ACHN (cell line): ENCODE results near the gene AGPAT2.
A peak's percentile ranks its signal among the peaks of the same experiment; 100 is the strongest.
"Not testable (repeated sequence)": the region's sequence is repeated elsewhere in the genome, so short reads cannot be mapped to it uniquely, and the experiment has no call there.

Experiments
- DNase-seq: peaks from one replicate; pipeline ENCODE4 v3.0.0-alpha.2; 2015
- in situ Hi-C: cut with HindIII; loops from 2 replicates; pipeline ENCODE4 v1.10.0; 2017; ENCODE audit warnings: low sequenced_read_pairs, low pct_ligation_motif_present, low pct_unique_long_range_greater_than_20kb

The AGPAT2 gene

DNA sequence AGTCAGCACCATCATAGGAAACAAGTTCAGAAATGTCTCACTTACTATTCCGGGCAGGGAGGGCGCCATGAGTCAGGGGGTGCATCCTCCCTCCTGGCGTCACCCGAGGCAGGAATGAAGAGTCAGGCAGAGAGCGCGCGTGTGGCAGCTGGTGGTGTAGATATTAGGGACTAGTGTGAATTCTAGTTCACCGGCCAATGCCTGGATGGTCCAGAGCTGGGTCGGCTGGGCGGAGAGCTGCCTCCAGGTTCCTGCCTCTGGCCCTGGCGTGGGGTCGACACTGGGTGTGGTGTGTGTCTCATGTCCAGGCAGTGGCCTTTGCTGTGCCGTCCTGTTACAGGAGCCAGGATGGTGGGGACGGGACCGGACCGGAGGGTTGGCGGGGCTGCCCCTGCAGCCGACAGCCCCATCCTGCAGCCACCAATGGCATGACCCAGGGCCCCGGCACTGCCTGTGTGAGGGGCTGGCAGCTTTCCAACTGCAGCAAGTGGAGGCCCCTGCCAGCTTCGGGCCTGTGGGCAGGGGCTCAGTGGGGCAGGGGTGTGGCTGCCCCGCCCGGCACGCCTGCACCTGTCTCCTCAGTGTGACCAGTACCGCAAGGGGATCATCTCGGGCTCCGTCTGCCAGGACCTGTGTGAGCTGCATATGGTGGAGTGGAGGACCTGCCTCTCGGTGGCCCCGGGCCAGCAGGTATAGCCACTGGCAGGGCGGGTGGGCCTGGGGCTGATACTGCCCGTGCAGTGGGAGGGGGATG is 34.3 kb upstream of the AGPAT2 start:
- no peak for DNase-seq
- in situ Hi-C loops, result no loop called here

DNA sequence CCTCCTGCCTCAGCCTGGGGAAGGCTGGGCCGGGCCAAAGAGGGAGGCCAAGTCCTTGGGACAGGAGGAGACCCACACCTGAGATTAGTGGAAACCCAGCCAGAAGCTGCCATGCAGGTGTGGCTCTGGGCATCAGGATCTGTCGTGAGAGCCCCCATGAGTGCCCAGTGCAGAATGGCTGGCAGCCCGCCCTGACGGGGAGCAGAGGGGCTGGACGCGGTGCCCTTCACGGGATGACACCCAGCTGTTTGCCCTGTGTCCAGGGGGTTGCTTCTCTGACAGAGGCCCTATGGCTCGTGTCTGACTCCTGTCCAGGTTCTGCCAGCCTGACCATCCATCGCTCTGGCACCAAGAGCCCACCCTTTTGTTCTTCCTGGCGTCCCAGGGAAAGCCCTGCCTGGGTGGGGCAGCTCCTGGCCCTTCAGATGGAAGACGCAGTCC is 33.7 kb upstream of the AGPAT2 start:
- no peak for DNase-seq
- in situ Hi-C loops, result no loop called here

DNA sequence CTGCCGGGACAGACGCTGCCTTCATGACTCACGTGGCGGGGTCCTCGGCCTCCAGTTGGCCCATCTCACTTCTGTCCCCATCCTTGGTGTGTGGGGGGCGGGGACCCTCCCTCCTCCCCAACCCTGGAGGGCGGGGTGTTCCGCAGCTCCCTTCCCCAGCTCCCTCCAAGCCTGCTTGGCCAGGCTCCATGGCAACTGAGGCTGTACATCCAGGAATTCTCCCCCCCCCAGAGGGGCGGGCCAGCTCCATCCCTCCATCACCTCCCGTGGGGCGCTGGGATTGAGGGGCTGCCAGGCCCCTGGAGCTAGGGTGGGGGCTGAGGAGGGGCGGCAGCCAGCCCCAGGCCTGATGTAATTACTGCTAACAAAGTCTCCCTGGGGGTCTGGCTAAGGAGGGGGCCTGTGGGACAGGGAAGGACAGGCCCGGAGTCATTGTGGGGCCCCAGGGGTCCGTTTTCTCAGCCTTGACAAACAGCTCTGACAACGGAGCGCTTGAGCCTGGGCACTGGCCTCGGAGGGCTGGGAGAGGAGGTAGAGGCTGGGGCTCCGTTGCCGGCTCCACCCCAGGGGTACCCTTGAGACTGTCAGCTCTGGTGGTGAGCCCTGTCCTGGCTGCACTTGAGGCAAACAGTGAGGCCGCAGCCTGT is 33.1 kb upstream of the AGPAT2 start:
- no peak for DNase-seq
- in situ Hi-C loops, result no loop called here

DNA sequence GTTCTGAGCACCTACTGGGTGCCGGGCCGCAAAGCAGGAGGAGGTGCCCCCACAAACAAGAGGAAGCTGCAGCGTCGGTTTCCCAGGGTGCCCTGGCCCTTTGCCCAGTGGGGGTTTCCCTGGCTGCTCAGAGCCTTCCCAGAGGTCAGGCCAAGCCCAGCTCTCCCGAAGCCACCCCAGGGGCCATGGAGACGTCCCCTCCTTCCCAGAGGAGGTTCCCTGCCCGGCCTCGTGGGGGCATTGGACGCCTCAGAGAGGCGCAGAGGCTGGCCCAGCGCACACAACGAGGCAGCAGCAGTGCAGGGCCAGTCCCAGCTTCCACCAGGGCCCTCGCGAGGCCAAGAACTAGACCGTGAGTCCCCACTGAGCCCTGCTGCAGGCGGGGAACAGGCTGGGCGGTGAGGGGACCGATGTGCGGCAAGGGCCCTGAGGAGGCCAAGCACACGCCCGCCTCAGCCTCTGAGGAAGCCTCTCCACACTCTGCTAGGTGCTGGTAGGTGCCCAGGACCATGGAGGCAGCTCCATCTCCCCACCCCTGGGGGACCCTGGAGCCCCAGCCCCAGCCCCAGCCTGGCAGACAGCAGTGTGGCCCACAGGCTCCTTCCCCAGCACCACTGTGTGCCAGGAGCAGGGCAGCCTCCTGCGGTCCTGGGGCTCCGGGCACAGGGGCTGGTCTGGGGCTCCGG is 32.1 kb upstream of the AGPAT2 start:
- in situ Hi-C loops, result no loop called here
- DNase-seq, result no peak

DNA sequence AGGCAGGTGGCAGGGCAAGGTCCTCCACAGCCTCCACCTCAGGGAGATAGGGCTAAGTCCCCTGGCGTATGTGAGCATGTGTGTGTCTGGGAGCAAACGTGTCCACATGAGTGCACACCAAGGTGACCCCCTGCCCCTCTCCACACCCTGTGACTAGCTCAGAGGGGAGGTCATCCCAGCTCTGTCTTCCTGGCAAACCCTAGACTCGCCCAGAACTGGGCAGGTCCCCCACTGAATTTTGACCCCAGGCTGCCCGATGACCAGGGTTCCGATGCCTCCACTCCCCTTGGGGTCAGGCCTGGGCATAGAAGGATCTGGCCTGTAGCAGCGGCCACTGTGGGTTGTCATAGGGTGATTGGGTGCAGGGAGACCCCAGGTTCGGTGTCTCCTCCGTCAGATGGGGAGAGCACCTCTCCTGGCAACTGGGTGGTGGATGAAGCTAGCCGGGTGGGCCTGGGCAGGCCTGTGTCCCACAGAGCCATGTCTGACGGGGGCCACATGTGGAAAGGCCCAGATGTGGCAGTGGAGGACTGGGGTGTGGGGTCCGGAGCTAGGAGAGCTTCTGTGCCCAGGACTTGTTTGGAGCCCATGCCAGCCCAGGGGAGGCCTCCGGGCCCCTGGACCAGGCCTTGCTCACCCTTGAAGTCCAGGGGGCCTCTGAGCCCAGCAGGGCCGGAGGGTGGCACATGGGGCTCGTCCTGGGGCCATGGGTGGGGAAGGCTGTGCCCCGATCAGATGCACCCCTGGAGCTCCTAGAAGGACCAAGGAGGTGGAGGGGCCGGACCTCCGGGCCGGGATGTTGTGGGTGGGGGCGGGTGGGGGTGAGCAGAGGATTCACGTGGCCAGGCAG is 31.3 kb upstream of the AGPAT2 start:
- DNase-seq, result no peak
- in situ Hi-C loops, result no loop called here

DNA sequence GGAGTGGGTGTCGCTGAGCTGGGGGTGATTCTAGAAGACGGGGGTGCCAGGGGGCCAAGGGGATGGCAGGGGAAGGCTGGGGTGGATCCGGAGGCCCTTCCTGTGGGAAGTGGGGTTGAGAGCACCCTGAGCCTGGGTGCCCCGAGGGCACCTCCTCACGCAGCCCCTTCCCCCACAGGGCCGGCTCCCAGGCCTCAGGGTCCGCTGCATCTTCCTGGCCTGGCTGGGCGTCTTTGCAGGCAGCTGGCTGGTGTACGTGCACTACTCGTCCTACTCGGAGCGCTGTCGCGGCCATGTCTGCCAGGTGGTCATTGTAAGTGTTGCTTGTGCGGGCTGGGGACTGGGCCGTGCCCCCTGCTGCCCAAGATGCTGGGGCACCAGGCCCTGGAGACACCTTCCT is 30.1 kb upstream of the AGPAT2 start:
- no peak for DNase-seq
- in situ Hi-C loops, result no loop called here

DNA sequence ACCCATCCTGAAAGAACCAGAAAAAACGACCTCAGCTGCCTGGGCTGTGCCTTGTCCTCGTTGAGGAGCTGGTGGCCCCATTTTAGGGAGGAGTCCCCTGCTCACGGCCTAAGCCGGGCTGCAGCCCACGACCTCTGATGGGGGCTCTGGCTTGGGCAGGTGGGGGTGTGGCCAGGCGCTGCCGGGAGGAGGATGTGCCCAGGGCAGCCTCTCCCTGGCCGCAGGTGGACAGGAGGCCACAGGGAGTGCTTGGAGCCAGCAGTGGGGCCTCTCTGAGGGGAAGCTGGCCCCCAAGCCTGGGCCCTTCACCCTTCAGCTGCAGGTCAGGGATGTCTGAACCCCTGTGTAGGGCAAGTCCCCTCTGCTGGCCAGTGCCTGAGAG is 27.6 kb upstream of the AGPAT2 start:
- in situ Hi-C loops, result no loop called here
- no peak for DNase-seq

DNA sequence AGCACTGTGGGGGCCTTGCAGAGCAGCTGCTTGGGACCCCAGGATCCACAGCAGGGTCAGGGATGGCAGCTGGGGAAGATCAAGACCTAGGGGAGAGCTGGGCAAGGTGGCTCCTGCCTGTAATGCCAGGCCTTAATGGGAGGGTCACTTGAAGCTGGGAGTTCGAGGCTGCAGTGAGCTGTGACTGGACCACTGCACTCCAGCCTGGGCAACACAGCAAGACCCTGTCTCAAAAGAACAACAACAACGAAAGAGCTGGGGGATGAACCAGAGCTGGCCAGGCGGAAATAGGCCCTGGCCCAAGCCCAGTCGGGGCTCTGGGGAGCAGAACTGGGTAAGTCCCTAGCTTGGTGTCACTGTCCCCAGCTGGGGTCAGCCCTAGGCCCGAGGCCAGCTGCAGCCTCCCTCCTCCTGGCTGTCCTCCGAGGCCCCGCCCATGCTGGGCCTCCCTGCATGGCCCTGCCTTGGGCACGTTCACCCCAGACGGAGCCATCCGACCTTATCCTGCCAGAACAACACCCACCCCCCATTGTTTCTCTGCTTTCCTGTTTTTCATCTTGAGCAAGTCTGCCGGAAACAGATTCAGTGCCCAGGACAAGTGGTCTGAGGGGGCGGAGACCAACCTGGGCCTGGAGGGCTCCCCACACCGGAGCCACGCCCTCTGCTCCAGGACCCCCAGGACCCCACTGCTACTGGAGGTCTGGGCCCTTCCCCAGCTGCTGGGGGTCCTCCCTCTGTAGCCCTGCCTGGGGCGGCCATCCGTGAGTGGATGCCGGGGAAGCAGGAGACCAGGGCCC is 27.0 kb upstream of the AGPAT2 start:
- in situ Hi-C loops, result no loop called here
- DNase-seq, result no peak

DNA sequence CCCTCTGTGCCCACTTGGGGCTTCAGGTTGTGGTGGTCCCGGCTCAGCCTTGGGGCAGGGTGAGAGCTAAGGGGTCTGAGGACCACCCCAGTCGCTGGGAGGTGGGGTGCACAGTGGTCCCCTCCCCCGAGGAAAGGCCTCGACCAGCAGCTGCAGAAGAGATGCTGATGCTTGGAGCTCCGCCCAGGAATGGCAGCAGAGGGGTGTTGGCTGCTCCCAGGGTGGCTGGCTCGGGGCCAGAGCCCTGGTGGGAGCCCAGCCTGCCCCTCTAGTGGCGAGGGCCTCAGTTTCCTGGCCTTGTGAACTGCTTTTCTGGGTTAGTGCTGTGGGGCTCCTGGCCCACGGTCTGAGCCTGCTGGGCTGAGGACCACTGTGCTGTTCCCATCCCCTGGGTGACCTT is 26.3 kb upstream of the AGPAT2 start:
- in situ Hi-C loops, result no loop called here
- DNase-seq, result no peak

DNA sequence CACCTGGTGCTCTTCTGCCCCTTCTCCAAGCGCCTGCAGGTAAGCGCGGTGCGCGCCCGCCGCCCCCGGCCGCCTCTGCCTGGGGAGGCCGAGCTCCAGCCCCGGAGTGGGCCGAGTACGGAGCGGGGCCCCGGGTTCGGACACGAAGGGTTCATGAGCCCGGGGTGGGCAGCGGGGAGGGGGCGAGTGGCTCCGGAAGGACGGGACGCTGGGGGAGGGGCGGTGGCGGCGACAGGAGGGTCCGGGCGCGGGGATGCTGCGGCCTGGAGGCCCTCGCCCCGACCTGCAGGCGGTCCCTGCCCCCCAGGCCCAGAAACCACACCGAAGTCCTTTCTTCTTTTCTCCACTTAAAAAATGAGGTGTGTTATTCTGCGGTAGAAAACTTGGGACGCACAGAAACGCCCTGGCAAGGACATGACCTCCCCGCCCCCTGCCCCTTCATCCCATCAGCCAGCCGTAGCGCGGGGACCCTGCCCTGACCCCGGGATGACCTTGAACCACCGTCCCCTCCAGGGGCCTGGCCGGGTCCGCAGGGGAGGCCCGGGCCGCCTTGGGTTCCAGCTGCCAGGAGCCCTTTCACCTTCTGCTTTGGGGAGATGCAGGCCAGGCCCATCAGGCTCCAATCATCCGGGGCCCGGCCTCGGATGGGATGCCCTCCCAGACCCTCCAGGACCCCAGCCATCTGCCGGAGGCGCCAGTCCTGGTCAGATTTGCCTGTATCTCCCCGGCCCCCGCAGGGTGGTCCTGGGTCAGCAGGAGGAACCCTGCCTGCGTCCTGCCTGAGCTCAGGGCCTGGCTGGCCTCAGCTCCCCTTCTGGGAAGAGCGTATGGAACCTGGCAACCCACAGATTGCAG is 25.7 kb upstream of the AGPAT2 start:
- DNase-seq, result no peak

DNA sequence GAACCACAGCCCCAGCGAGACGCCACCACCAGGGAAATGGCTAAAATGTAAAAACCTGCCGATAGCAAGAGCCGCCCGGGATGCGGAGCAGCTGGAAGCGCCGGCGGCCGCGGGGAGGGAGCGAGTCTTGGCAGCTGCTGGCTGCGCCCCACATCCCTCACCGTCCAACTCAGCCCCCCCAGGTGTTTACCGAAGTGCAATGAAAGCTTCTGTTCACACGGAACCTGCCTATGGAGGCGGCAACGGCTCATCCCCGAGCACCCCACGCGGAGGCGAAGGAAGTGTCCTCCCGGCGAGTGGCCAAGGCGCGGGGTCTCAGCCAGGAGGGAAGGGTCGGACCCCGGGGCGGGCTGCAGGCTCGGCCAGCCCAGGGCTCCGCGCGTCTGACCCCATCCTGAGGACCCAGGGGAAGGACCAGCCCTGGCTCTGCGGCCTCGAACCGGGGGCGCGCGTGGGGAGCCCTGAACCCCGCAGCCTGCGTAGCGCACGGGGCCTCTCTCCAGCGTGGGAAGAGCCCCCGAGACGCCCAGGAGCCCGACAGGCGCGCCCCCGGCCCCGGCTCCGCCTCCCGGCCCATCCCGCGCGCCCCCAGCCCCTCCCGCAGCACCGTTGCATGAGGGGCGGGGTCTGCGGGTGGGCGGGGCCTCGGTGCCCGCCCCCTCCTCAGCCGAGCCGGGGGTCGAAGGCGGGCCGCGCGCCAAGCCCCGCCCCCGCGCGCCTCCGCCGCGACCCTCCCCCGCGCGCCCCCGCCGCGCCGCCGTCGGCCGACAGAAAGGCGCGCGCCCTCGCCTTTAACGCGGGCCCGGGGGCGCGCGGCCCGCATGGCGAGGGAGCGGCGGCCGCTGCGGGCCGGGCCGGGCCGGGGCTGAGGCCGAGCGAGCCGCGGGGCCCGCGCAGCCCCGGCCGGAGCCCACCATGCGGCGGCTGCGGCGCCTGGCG is 24.8 kb upstream of the AGPAT2 start, which contains the start of gene DIPK1B:
TSS of gene DIPK1B (plus strand) at position 822 of the 939 bp plus-strand sequence. CDS start at position 916, 94 bp downstream.
- no peak for DNase-seq
- in situ Hi-C loops, result no loop called here

More for the DNA sequence above, 25.7 kb upstream of the AGPAT2 start:
- in situ Hi-C loops, result no loop called here

DNA sequence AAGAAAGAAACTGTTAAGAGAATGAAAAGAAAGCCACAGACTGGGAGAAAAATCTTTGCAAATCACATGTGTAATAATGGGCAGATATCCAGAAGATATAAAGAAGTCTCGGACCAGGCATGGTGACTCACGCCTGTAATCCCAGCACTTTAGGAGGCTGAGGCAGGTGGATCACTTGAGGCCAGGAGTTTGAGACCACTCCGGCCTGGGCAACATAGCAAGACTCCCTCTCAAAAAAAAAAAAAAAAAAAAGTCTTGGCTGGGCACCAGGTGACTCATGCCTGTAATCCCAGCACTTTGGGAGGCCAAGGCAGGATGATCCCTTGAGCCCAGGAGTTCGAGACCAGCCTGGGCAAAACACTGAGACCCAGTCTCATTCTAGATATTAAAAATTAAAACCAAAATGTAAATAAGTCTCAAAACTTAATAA is 24.0 kb upstream of the AGPAT2 start:
- DNase-seq, result peak; percentile 33
- in situ Hi-C loops, result not testable (repeated sequence)

DNA sequence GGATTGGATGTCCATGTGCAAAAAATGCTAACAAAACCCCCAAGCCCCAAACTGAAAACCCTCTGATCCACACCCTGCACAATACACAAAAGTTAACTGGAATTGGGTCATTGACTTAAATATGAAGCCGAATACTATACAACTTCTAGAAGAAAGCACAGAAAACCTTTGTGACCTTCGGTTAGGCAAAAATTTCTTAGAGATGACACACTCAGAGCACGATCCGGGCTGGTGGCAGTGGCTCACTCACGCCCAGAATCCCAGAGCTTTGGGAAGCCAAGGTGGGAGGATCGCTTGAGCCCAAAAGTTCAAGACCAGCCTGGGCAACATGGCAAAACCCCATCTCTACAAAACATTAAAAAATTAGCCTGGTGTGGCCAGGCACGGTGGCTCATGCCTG is 23.3 kb upstream of the AGPAT2 start:
- peak; percentile 31 for DNase-seq

DNA sequence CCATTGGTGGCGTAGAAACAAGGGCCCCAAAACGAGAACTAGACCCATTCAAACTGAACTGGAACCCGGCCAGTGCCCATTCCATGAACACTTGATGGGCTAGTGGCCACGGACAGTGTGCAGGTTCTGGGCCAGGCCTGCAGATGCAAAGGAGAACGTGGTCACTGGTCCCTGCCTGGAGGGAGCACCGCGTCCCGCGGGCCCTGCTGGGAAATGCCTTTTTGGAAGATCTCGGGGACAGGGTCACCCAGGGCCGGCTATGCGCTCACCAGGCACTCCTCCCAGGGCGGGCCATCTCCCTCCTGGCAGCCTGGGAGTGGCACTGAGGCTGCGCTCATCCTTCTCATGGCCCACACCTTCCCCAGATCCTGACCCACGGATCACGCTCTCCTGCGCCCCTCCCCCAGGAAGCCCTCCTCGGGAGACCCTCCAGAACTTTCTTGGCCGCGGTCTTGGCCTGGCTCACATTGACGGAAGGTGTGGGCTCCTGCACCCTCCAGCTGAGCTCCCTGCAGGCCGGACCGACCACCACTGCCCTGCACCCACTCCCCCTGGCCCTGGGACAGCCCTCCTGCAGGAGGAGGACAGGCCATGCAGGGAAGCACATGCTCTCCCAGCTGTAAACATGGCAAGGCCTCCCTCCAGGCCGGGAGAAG is 22.3 kb upstream of the AGPAT2 start:
- in situ Hi-C loops, result no loop called here
- DNase-seq, result no peak

More for the DNA sequence above, 23.3 kb upstream of the AGPAT2 start:
- in situ Hi-C loops, result no loop called here

DNA sequence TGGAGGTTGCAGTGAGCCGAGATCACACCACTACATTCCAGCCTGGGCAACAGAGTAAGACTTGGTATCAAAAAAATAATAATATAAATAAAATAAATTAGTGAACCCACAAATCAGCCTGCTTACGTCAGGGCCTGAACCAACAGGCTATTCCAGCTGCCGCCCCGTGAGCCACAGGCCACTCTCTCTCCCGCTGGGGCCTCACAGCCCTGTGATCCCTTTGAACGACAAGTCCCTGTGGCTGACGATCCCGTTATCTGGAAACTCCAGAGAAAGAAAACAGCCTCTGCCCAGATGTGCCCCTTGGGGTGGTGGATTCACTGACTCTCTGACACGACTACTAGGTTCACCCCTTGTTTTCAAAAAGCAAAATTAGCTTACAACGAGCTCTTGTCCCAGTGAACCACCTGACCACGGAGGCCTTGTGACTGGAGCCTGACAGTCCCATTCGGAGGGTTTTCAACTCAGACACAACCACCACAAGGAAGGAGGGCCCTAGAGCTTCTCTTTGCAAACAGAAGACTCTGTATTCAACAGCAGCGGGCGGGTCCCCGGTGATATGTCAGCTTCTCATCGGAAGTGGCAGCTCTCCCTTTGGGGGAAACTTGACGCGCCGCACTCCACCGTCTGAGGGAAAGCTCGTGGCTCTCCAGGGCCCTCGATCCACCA is 20.7 kb upstream of the AGPAT2 start:
- no peak for DNase-seq
- in situ Hi-C loops, result no loop called here
